Colonic mucosa (tissue), 4 donors: Measurements from ENCODE around the gene FGFR4. TPM values are rescaled to one million over a fixed set of nuclear protein-coding genes. Genes with fewer than 3 reads are reported as not detected.
A peak's percentile ranks its signal among the peaks of the same experiment; 100 is the strongest.

Source experiments
- DNase-seq: peaks from one replicate; pipeline ENCODE4 v3.0.0-alpha.2; 2020
- H3K27ac ChIP-seq: fragments of 200-600 bp; one replicate; pipeline ENCODE4 v1.8.0; 2021
- H3K27me3 ChIP-seq: fragments of 200-600 bp; one replicate; pipeline ENCODE4 v1.8.0; 2021
- H3K36me3 ChIP-seq: fragments of 200-600 bp; one replicate; pipeline ENCODE4 v1.8.0; 2021
- H3K4me1 ChIP-seq: fragments of 200-600 bp; one replicate; pipeline ENCODE4 v1.8.0; 2021; ENCODE audit warnings: mild to moderate bottlenecking
- H3K4me3 ChIP-seq: fragments of 200-600 bp; one replicate; pipeline ENCODE4 v1.8.0; 2021
- H3K9ac ChIP-seq, 2 donors: one replicate each; pipeline ENCODE4 v1.7.0; 2013; ENCODE audit warnings: control low read depth in 2 of 2, low read depth in 2 of 2, low read length in 2 of 2
- H3K9me3 ChIP-seq: fragments of 200-600 bp; one replicate; pipeline ENCODE4 v1.8.0; 2021
- intact Hi-C: fragments of 100-400 bp; cut with DNase I; formaldehyde crosslinking; loops from one replicate; pipeline ENCODE4 v1.14.1; 2022
- total RNA-seq, 2 donors: library from RNA; stranded (reverse); fragmentation: NEBNext Ultra II Directional in 1 of 2; extraction: Animal tissue kit (Norgen Biotek cat#: 25700) in 1 of 2; gene quantifications; one replicate each; pipeline ENCODE4 v1.2.1, GENCODE V29; 2021
- TF ChIP-seq, protein P1 (sequence below): fragments of 200-600 bp; IDR thresholded peaks from one replicate; pipeline ENCODE4 v1.8.0; 2022; ENCODE audit warnings: antibody characterized with exemption, mild to moderate bottlenecking
- donor health status: healthy.
- donor health status: DM: no; HTN: no; CAD: no.
- donor health status: DM: no; HTN: no; CAD: no.

The FGFR4 gene
- total RNA-seq, 2 donors from 2014 or later, result 58.7 to 118 TPM

DNA sequence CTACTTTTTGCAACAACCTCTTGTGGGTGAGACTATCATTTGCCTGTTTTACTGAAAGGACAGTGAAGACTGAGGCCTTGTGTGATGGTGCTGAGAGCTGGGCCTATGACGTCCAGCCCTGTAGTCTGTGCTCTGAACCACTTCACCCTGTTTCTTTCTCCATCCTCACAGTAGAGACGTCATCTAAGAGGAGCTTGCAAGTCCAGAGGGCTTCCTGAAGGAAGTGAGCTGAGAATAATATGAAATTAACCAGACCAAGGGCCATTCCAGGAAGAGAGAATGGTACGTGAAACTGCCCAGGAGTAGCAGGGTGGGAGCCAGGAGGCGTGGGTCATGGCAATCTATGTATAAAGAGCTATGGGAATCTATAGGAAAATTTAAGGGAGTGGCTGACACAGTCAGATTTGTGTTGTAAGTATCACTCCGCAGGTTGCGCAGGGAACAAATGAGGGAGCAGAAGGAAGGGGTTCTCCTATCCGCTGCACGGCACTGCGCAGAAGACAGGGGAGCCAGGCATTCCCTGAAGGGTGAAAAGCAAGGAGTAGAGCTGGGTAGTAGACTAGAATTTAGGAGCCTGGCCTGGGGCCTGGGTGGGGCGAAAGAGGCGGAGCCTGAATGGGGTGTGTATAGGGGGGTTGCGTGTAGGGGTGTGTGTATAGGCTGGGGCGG lies 596 bp upstream of the FGFR4 start:
- H3K27ac ChIP-seq, result peak overlapping the region; percentile 87
- TF ChIP-seq, protein P1, sequence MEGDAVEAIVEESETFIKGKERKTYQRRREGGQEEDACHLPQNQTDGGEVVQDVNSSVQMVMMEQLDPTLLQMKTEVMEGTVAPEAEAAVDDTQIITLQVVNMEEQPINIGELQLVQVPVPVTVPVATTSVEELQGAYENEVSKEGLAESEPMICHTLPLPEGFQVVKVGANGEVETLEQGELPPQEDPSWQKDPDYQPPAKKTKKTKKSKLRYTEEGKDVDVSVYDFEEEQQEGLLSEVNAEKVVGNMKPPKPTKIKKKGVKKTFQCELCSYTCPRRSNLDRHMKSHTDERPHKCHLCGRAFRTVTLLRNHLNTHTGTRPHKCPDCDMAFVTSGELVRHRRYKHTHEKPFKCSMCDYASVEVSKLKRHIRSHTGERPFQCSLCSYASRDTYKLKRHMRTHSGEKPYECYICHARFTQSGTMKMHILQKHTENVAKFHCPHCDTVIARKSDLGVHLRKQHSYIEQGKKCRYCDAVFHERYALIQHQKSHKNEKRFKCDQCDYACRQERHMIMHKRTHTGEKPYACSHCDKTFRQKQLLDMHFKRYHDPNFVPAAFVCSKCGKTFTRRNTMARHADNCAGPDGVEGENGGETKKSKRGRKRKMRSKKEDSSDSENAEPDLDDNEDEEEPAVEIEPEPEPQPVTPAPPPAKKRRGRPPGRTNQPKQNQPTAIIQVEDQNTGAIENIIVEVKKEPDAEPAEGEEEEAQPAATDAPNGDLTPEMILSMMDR, result no peak
- H3K36me3 ChIP-seq, result no peaks in the 10 kb centered on the region
- no peaks in the 10 kb centered on the region for H3K4me1 ChIP-seq
- H3K9me3 ChIP-seq, result no peaks in the 10 kb centered on the region
- intact Hi-C loops, result no loop called here
- no peaks in the 10 kb centered on the region for H3K27me3 ChIP-seq
- H3K9ac ChIP-seq, result peak overlapping the region in 1 of 2 donors; percentile 58
- H3K4me3 ChIP-seq, result no peak overlapping the region
- no peak for DNase-seq

DNA sequence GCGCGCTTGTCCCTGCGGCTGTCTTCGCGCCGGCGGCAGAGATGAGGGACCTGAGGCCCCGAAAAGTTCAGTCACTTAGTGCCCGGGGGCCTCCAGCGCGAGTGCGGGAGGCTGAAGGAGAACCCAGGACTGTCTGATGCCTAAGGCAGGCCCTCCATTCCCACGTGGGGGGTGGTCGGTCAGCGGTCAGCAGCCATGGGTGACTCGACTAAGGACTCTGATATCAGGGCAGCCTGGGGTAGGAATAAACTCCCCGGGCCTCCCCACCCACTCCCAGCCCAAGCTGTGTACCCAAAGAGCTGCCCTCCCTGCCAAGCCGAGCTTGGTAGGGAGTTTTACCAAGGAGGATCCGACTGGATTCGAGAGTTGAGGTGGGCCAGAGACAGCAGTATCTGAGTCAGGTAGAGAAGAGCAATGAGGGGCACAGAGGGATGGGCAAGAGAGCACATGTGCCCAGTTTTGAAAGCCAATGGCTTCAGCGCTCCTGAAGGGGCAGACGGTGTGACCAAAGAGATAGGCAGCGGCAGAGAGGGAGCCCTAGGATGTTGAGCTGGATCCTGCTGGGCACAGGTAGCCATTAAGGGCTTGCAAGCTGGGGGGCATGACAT lies 787 bp downstream of the FGFR4 start:
- no peak for DNase-seq
- intact Hi-C loops, result no loop called here
- peak overlapping the region; percentile 83 for H3K27ac ChIP-seq
- no peaks in the 10 kb centered on the region for H3K4me1 ChIP-seq
- H3K27me3 ChIP-seq, result no peaks in the 10 kb centered on the region
- H3K36me3 ChIP-seq, result no peaks in the 10 kb centered on the region
- TF ChIP-seq, protein P1, result no peak
- peak overlapping the region; percentile 54 for H3K4me3 ChIP-seq
- H3K9ac ChIP-seq, result peak overlapping the region; percentile 76 to 93
- no peaks in the 10 kb centered on the region for H3K9me3 ChIP-seq

GRCh38 chr5:177089127-177089526 lies 2.4 kb downstream of the FGFR4 start:
- no peaks in the 10 kb centered on the region for H3K9me3 ChIP-seq
- no peaks in the 10 kb centered on the region for H3K27me3 ChIP-seq
- no peaks in the 10 kb centered on the region for H3K4me1 ChIP-seq
- TF ChIP-seq, protein P1, result no peak
- H3K27ac ChIP-seq, result no peak overlapping the region
- intact Hi-C loops, result no loop called here
- no peak for DNase-seq
- peak overlapping the region in 1 of 2 donors; percentile 74 for H3K9ac ChIP-seq
- H3K36me3 ChIP-seq, result no peaks in the 10 kb centered on the region
- no peak overlapping the region for H3K4me3 ChIP-seq

GRCh38 chr5:177089825-177090641 lies 3.3 kb downstream of the FGFR4 start:
- no peak overlapping the region for H3K27ac ChIP-seq
- TF ChIP-seq, protein P1, result no peak
- H3K36me3 ChIP-seq, result no peaks in the 10 kb centered on the region
- no peaks in the 10 kb centered on the region for H3K27me3 ChIP-seq
- H3K4me1 ChIP-seq, result no peaks in the 10 kb centered on the region
- DNase-seq, result peak; percentile 60
- H3K4me3 ChIP-seq, result no peak overlapping the region
- no peaks in the 10 kb centered on the region for H3K9me3 ChIP-seq
- peak overlapping the region; percentile 35 to 74 for H3K9ac ChIP-seq
- intact Hi-C loops, result no loop called here

- no peaks in the 10 kb centered on the region for H3K4me1 ChIP-seq
- intact Hi-C loops, result no loop called here
Measured at GRCh38 chr5:177090813-177091212, 4.1 kb downstream of the FGFR4 start.

More at GRCh38 chr5:177090813-177091212, 4.1 kb downstream of the FGFR4 start:
- Histone ChIP-seq H3K27ac (no peak overlapping the region), H3K4me3 (no peak overlapping the region), H3K36me3 (no peaks in the 10 kb centered on the region), H3K27me3 (no peaks in the 10 kb centered on the region), H3K9me3 (no peaks in the 10 kb centered on the region), H3K9ac (no peak overlapping the region)
- DNase-seq, result no peak
- TF ChIP-seq, protein P1, result no peak
